ENCODE data around the gene RPL13A.

- TF ChIP-seq CTCF (IDR thresholded peaks at IDR 0.05) = peak in 3 of 6 experiments; percentile 22 to 40 (median 24)
- TF ChIP-seq POLR2A (IDR thresholded peaks at IDR 0.05) = no peak
Measured at GRCh38 chr19:49489601-49490167, 2.3 kb downstream of the RPL13A start.
